ENCODE results near the gene CAPN2.

DNA sequence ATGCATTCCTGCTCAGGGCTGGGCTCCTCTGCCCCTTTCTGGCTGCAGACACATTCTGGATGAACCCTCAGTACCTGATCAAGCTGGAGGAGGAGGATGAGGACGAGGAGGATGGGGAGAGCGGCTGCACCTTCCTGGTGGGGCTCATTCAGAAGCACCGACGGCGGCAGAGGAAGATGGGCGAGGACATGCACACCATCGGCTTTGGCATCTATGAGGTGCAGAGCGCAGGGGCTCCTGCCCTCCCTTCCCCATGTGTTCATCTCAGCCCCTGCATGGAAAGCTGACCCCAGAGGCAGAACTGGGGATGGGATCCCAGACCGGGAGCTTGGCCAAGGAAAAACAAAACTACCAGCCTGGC lies 43.1 kb downstream of the CAPN2 start:
- TF ChIP-seq, protein P1, sequence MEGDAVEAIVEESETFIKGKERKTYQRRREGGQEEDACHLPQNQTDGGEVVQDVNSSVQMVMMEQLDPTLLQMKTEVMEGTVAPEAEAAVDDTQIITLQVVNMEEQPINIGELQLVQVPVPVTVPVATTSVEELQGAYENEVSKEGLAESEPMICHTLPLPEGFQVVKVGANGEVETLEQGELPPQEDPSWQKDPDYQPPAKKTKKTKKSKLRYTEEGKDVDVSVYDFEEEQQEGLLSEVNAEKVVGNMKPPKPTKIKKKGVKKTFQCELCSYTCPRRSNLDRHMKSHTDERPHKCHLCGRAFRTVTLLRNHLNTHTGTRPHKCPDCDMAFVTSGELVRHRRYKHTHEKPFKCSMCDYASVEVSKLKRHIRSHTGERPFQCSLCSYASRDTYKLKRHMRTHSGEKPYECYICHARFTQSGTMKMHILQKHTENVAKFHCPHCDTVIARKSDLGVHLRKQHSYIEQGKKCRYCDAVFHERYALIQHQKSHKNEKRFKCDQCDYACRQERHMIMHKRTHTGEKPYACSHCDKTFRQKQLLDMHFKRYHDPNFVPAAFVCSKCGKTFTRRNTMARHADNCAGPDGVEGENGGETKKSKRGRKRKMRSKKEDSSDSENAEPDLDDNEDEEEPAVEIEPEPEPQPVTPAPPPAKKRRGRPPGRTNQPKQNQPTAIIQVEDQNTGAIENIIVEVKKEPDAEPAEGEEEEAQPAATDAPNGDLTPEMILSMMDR (conservative IDR thresholded peaks at IDR 0.05), result no peak
- TF ChIP-seq ZFX (IDR thresholded peaks at IDR 0.05), result no peak

Data from C4-2B (cell line).